ENCODE data around the gene CCNQ.

The CCNQ gene

DNA sequence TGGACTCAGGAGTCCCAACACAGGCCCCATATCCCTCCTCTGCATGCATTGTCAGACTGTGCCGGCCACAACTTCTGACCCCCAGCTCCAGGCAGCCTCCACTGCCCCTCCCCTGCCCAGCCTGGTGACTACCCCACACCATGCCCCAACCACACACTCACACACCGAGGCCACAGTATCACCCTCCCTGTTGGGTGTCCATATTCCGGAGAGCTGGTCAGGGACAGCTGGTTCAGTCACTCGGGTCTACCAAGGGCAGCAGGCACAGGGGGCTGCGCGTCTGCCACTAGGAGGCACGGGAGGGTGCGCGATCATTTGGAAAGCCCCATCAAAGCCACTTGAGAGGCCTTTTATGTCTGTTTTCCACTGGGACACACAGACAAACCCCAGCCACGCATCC lies 26.3 kb downstream of the CCNQ start:
- H3K4me1 ChIP-seq (ENCODE audit: control insufficient read depth, insufficient read depth, low read length) = no peaks in the 10 kb centered on the region
- H3K9ac ChIP-seq (ENCODE audit: low read depth, low read length) = no peak overlapping the region
- H3K27me3 ChIP-seq (ENCODE audit: control insufficient read depth, insufficient read depth, low read length) = peaks cover 6% of the 10 kb centered on the region
- no peak overlapping the region for H3K4me2 ChIP-seq (ENCODE audit: low read length)
- H3K4me3 ChIP-seq (ENCODE audit: low read length) = no peak overlapping the region
- H3K36me3 ChIP-seq (ENCODE audit: insufficient read depth, low read length) = no peaks in the 10 kb centered on the region
- H3K9me3 ChIP-seq (replicated peaks; ENCODE audit: low read length) = no peaks in the 10 kb centered on the region

DNA sequence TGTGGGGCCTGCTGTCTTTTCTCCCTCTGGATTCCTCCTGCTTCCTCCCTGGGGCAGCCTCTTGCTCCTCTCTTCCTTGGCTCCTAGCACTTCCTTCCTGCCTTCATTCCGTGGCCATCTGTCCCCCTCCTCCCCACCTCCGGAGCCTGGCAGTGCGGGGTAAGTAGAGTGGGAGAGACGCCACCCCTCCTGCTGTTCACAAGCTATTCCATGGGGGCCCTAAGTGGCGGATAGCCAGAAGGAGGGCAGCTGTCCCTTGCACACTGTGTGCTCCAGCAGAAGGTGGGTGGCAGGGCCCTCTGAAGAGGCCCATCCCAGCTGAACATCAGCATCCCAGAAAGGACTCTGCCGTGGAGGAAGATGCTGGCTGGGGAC lies 27.4 kb downstream of the CCNQ start:
- Histone ChIP-seq H3K4me1 (ENCODE audit: control insufficient read depth, insufficient read depth, low read length) (no peaks in the 10 kb centered on the region), H3K4me3 (ENCODE audit: low read length) (no peak overlapping the region), H3K27me3 (ENCODE audit: control insufficient read depth, insufficient read depth, low read length) (peaks cover 10% of the 10 kb centered on the region), H3K9me3 (replicated peaks; ENCODE audit: low read length) (no peaks in the 10 kb centered on the region), H3K9ac (ENCODE audit: low read depth, low read length) (no peak overlapping the region), H3K4me2 (ENCODE audit: low read length) (no peak overlapping the region), H3K36me3 (ENCODE audit: insufficient read depth, low read length) (no peaks in the 10 kb centered on the region)

DNA sequence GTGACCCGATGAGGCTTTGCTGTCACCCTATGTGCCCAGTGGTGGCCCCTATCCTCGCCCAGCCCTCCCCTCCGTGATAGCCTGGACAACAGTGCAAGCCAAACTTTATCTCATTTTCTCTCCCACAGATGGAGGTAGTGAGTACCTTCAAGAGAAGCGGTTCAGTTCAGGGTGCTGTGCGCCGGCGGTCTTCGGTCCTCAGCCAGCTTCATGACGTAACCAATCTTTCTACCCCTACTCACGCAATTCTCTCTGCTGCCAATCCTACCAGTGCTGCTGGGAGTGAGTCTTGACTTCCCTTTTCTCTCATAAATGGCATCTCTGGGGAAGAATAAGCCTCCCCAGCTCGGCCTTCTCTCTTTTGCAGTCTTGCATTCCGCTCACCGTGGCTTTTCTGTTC lies 29.5 kb downstream of the CCNQ start:
- no peaks in the 10 kb centered on the region for H3K9me3 ChIP-seq (replicated peaks; ENCODE audit: low read length)
- peaks cover 21% of the 10 kb centered on the region for H3K27me3 ChIP-seq (ENCODE audit: control insufficient read depth, insufficient read depth, low read length)
- H3K4me2 ChIP-seq (ENCODE audit: low read length) = no peak overlapping the region
- no peak overlapping the region for H3K9ac ChIP-seq (ENCODE audit: low read depth, low read length)
- no peaks in the 10 kb centered on the region for H3K36me3 ChIP-seq (ENCODE audit: insufficient read depth, low read length)
- no peaks in the 10 kb centered on the region for H3K4me1 ChIP-seq (ENCODE audit: control insufficient read depth, insufficient read depth, low read length)
- no peak overlapping the region for H3K4me3 ChIP-seq (ENCODE audit: low read length)

DNA sequence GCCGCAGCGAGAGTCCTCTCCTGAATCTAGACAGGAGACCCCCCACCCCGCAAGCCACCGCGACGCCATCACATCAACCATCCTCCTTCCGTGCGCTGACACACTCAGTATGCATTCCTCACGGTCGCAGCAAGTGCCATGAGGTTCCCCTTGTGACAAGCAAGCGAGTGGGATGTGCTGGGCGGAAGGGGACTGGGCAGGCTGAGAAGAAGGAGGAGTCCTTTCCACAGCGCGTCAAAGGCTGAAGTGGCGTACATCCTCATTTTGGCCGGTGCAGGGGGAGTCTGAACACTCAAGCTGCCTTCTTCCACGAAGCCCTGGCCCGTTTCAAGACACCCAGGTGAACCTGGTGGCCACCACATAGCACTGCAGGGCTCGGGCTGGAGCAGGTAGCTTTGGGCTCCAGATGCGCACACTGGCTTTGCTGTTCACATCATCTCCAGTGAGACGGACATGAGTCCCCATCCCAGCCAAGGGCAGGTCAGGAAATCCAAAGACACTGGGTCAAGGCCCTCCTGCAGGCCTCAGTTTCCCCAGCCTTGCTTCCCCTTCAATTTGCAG lies 30.4 kb downstream of the CCNQ start:
- Histone ChIP-seq H3K9me3 (replicated peaks; ENCODE audit: low read length) (no peaks in the 10 kb centered on the region), H3K36me3 (ENCODE audit: insufficient read depth, low read length) (no peaks in the 10 kb centered on the region), H3K27me3 (ENCODE audit: control insufficient read depth, insufficient read depth, low read length) (peaks cover 25% of the 10 kb centered on the region), H3K4me2 (ENCODE audit: low read length) (no peak overlapping the region), H3K9ac (ENCODE audit: low read depth, low read length) (no peak overlapping the region), H3K4me3 (ENCODE audit: low read length) (no peak overlapping the region), H3K4me1 (ENCODE audit: control insufficient read depth, insufficient read depth, low read length) (no peaks in the 10 kb centered on the region)

DNA sequence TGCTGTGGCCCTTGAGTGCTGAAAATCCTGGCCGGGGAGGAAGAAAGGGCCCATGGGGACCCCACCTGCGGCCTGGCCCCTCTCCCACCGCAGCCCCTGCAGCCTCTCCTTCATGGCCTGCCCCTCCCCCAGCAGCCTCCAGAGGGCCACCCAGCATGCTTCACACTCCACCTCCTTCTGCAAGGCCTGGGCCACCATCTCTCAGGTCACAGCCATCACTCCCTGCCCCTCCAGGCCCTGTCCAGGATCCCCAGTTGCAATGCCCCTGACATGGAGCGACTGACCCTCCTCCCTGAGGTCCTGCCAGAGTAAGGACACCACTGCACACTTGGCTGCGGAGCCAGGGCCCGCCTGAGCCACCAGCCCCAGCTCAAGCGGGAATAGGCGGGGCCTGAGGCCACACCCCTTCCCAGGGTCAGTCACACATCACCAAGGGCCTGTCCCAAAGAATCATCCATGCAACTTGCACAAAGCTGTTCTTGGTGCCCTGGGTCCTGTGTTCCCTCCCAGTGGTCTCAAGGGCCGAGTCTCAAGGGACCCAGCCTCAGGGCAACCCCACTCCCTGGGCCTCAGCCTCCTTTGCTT lies 32.9 kb downstream of the CCNQ start:
- no peaks in the 10 kb centered on the region for H3K9me3 ChIP-seq (replicated peaks; ENCODE audit: low read length)
- no peaks in the 10 kb centered on the region for H3K4me1 ChIP-seq (ENCODE audit: control insufficient read depth, insufficient read depth, low read length)
- no peak overlapping the region for H3K9ac ChIP-seq (ENCODE audit: low read depth, low read length)
- H3K27me3 ChIP-seq (ENCODE audit: control insufficient read depth, insufficient read depth, low read length) = peaks cover 25% of the 10 kb centered on the region
- H3K4me2 ChIP-seq (ENCODE audit: low read length) = no peak overlapping the region
- no peaks in the 10 kb centered on the region for H3K36me3 ChIP-seq (ENCODE audit: insufficient read depth, low read length)
- H3K4me3 ChIP-seq (ENCODE audit: low read length) = no peak overlapping the region

DNA sequence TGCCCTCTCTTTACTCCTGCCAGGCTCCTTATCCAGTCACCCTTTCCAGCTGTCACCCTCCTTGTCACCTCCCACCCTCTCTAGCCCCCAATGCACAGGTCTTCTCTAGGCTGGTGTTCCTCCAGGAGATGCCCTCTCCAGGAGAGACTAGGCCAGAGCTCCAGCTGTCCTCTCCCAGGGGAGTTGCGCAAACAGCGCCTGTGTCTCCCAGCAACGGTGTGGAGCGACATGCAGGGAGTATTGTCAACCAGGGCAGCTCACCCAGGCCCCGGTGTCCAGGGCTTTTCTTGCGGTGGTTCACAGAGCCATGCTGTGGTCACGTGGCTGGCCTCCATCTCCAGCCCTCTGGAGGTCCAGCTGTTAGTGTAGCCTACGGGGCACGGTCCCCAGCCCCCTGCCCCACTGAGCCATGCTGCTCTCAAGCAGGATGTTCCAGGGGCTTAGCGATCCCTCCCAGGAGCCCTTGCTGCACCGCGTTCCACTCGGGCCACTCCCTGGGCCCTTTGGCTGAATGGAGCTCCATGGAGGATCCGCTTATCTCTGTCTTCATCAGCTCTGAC lies 34.8 kb downstream of the CCNQ start:
- H3K4me3 ChIP-seq (ENCODE audit: low read length) = no peak overlapping the region
- H3K4me2 ChIP-seq (ENCODE audit: low read length) = no peak overlapping the region
- peaks cover 27% of the 10 kb centered on the region for H3K27me3 ChIP-seq (ENCODE audit: control insufficient read depth, insufficient read depth, low read length)
- H3K4me1 ChIP-seq (ENCODE audit: control insufficient read depth, insufficient read depth, low read length) = no peaks in the 10 kb centered on the region
- no peaks in the 10 kb centered on the region for H3K9me3 ChIP-seq (replicated peaks; ENCODE audit: low read length)
- no peak overlapping the region for H3K9ac ChIP-seq (ENCODE audit: low read depth, low read length)
- no peaks in the 10 kb centered on the region for H3K36me3 ChIP-seq (ENCODE audit: insufficient read depth, low read length)

DNA sequence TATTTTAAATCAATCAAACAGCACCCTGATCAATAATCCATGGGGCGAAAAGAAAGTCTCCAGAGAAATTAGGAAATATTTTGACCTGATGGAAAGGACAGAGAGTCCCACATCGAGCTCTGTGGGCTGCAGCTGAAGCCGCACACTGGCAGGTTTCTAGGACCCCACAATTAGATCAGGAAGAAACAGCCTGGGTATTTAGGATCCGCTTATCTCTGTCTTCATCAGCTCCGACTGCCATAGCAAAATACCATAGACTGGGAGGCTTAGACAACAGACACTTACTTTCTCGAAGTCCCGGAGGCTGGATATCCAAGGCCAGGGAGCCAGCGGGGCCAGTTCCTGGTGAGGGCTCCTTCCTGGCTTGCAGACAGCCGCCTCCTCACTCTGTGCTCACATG lies 36.4 kb downstream of the CCNQ start:
- Histone ChIP-seq H3K36me3 (ENCODE audit: insufficient read depth, low read length) (no peaks in the 10 kb centered on the region), H3K4me3 (ENCODE audit: low read length) (no peak overlapping the region), H3K4me1 (ENCODE audit: control insufficient read depth, insufficient read depth, low read length) (no peaks in the 10 kb centered on the region), H3K27me3 (ENCODE audit: control insufficient read depth, insufficient read depth, low read length) (peaks cover 27% of the 10 kb centered on the region), H3K4me2 (ENCODE audit: low read length) (no peak overlapping the region), H3K9me3 (replicated peaks; ENCODE audit: low read length) (no peaks in the 10 kb centered on the region), H3K9ac (ENCODE audit: low read depth, low read length) (no peak overlapping the region)

DNA sequence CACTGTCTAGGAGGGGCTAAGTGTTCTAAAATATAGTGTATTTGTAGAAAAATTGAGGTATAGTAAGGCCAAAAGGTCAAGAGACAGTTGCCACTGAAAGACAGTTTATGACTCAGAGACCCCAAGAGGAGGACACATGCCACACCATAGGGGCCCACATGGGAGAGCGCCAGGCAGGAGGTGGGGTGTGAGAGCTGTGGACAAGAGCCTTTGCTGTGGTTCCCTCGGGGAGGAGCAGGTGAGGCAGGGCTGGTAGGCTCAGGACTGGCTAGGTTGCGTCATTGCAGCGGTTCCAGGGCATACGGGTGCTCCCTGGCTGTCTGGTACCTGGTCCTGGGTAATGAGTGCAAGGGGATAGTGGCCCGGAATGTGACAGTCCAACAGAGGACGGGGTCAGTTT lies 37.6 kb downstream of the CCNQ start:
- Histone ChIP-seq H3K9ac (ENCODE audit: low read depth, low read length) (no peak overlapping the region), H3K4me2 (ENCODE audit: low read length) (no peak overlapping the region)

DNA sequence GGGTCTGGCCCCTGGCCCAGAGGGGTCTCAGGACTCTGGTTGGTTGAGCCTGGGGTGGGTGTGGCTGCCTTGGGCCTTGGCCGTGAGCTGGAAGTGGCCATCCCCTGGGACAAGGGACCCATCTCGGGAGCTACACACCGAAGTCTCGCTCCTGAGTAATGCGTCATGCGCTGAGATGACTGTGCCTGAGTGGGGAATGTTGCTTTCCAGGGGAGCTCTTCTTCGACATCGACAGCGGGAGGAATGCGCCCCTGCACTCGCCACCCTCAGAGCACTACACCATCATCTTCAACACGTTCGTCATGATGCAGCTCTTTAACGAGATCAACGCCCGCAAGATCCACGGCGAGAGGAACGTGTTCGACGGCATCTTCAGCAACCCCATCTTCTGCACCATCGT lies 38.5 kb downstream of the CCNQ start:
- no peak overlapping the region for H3K4me3 ChIP-seq (ENCODE audit: low read length)

More for the DNA sequence above, 37.6 kb downstream of the CCNQ start:
- no peak overlapping the region for H3K4me3 ChIP-seq (ENCODE audit: low read length)
- peaks cover 23% of the 10 kb centered on the region for H3K27me3 ChIP-seq (ENCODE audit: control insufficient read depth, insufficient read depth, low read length)
- H3K4me1 ChIP-seq (ENCODE audit: control insufficient read depth, insufficient read depth, low read length) = no peaks in the 10 kb centered on the region
- no peaks in the 10 kb centered on the region for H3K36me3 ChIP-seq (ENCODE audit: insufficient read depth, low read length)
- H3K9me3 ChIP-seq (replicated peaks; ENCODE audit: low read length) = no peaks in the 10 kb centered on the region

DNA sequence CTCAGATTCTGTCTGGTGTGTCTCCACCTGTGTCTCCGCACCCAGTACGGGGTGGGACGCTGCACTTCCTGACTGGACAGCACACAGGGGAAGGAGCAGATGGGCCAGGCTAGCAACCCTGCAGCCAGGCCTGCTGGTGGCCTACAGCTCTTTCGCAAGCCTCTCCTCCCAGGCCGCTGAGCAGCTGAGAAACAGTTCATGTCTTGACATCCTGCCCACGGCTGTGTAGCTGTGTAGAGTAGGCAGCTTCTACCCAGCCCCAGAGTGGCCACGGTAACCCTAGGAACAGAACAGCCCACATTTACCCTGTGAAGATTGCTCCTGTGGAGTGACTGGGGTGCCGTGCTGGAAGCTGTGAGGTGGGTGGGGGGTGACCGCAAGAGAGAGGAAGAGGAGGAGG lies 38.9 kb downstream of the CCNQ start:
- peaks cover 25% of the 10 kb centered on the region for H3K27me3 ChIP-seq (ENCODE audit: control insufficient read depth, insufficient read depth, low read length)
- H3K9me3 ChIP-seq (replicated peaks; ENCODE audit: low read length) = no peaks in the 10 kb centered on the region
- H3K4me3 ChIP-seq (ENCODE audit: low read length) = no peak overlapping the region
- no peak overlapping the region for H3K4me2 ChIP-seq (ENCODE audit: low read length)
- no peak overlapping the region for H3K9ac ChIP-seq (ENCODE audit: low read depth, low read length)
- H3K4me1 ChIP-seq (ENCODE audit: control insufficient read depth, insufficient read depth, low read length) = no peaks in the 10 kb centered on the region
- no peaks in the 10 kb centered on the region for H3K36me3 ChIP-seq (ENCODE audit: insufficient read depth, low read length)

More for the DNA sequence above, 38.5 kb downstream of the CCNQ start:
- peaks cover 25% of the 10 kb centered on the region for H3K27me3 ChIP-seq (ENCODE audit: control insufficient read depth, insufficient read depth, low read length)
- H3K9ac ChIP-seq (ENCODE audit: low read depth, low read length) = no peak overlapping the region
- no peaks in the 10 kb centered on the region for H3K9me3 ChIP-seq (replicated peaks; ENCODE audit: low read length)
- H3K4me1 ChIP-seq (ENCODE audit: control insufficient read depth, insufficient read depth, low read length) = no peaks in the 10 kb centered on the region
- H3K36me3 ChIP-seq (ENCODE audit: insufficient read depth, low read length) = no peaks in the 10 kb centered on the region
- no peak overlapping the region for H3K4me2 ChIP-seq (ENCODE audit: low read length)

DNA sequence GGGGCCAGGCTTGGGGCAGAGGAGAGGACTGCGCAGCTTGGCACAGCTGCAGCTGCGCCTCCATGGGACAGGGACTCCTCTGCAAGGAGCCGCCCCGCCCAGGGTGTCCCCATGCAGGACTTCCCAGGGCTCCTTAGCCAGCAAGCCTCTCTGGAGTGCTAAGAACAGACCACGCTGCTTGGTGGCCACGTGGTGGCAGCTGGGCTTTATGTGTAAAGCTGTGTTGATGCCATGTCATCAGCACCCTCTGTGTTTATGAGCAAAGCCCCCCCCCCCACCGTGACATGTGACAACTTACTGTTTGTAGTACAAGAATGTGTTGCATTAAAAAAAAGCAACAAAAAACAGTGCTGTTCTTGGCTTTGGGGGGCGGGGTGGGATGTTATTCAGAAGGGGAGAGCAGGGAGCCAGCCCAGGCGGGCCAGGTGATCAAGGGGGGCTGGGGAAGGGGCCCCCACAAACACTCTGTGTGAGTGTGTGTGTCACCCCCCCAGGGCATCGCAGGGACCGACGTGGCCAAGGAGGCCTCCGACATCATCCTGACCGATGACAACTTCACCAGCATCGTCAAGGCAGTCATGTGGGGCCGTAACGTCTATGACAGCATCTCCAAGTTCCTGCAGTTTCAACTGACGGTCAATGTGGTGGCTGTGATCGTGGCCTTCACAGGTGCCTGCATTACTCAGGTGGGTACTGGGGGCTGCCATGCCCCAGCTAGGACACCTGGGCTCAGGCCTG lies 41.2 kb downstream of the CCNQ start:
- Histone ChIP-seq H3K36me3 (ENCODE audit: insufficient read depth, low read length) (no peaks in the 10 kb centered on the region), H3K9me3 (replicated peaks; ENCODE audit: low read length) (no peaks in the 10 kb centered on the region), H3K4me1 (ENCODE audit: control insufficient read depth, insufficient read depth, low read length) (no peaks in the 10 kb centered on the region), H3K4me2 (ENCODE audit: low read length) (no peak overlapping the region), H3K4me3 (ENCODE audit: low read length) (no peak overlapping the region), H3K27me3 (ENCODE audit: control insufficient read depth, insufficient read depth, low read length) (peaks cover 11% of the 10 kb centered on the region), H3K9ac (ENCODE audit: low read depth, low read length) (no peak overlapping the region)

All from skeletal muscle satellite cell (primary cell).